Ovary (tissue), 9 donors: ENCODE measurements around the gene CACNA2D1. TPM values are rescaled to one million over a fixed set of nuclear protein-coding genes. Genes with fewer than 3 reads are reported as not detected.

ENCODE experiments used
- DNase-seq, 5 donors: peaks; one replicate each; pipeline ENCODE4 v3.0.0-alpha.2; 2019 to 2020
- H3K27ac ChIP-seq, 2 donors: fragments of 200-600 bp; one replicate each; pipeline versions ENCODE4 v1.5.1 to v1.8.0; 2019 to 2022
- H3K27me3 ChIP-seq: fragments of 200-600 bp; one replicate; pipeline ENCODE4 v1.8.0; 2022
- H3K36me3 ChIP-seq: fragments of 200-600 bp; sonication (generic); one replicate; pipeline ENCODE4 v1.5.1; 2019
- H3K4me1 ChIP-seq: one replicate; pipeline ENCODE4 v1.8.1; 2013; ENCODE audit warnings: mild to moderate bottlenecking, moderate library complexity; ENCODE audit not compliant: insufficient read depth
- H3K4me3 ChIP-seq: fragments of 200-600 bp; sonication (generic); one replicate; pipeline ENCODE4 v1.5.1; 2017
- H3K9me3 ChIP-seq, 2 donors: fragments of 200-600 bp in 1 of 2; sonication (generic) in 1 of 2; one replicate each; pipeline versions ENCODE4 v1.5.1 to v1.8.1; 2013 to 2019; ENCODE audit warnings: mild to moderate bottlenecking in 1 of 2, moderate library complexity in 1 of 2
- CTCF ChIP-seq, 3 donors: fragments of 450-650 bp in 2 of 3; fragments of 200-600 bp in 1 of 3; IDR thresholded peaks; one replicate each; pipeline versions ENCODE4 v1.5.1 to v1.8.0; 2016 to 2022; ENCODE audit warnings: antibody characterized with exemption in 3 of 3, mild to moderate bottlenecking in 1 of 3
- EP300 ChIP-seq: sonication (generic); formaldehyde crosslinking; IDR thresholded peaks from one replicate; pipeline ENCODE4 v1.6.1; 2017; ENCODE audit warnings: antibody characterized with exemption
- POLR2A ChIP-seq: fragments of 450-650 bp; IDR thresholded peaks from one replicate; pipeline ENCODE4 v1.6.1; 2017; ENCODE audit warnings: antibody characterized with exemption, mild to moderate bottlenecking, moderate library complexity
- WGBS, 3 donors: extraction: QIAGEN DNeasy Blood & Tissue Kit in 1 of 3; methylation state at CpG; one replicate each; pipeline versions ENCODE4 v1.1.5 to v1.1.7; 2013 to 2017; 5-methylcytosine and 5-hydroxymethylcytosine counted together
- intact Hi-C, 4 donors: fragments of 100-400 bp; cut with DNase I; formaldehyde crosslinking; loops; one replicate each; pipeline versions ENCODE4 v1.11.0 to v1.15.1; 2022 to 2023
- polyA plus RNA-seq, 2 donors: library from polyadenylated mRNA; stranded (reverse); fragments of 200-250 nt in 1 of 2; fragments of 350-450 nt in 1 of 2; fragmentation: Illumina TruSeq in 1 of 2; extraction: RNeasy Lipid Tissue Mini Kit (QIAGEN cat#74804) in 1 of 2; gene quantifications; one replicate each; pipeline ENCODE4 v1.2.3, GENCODE V29; 2013 to 2014
- total RNA-seq, 7 donors: library from RNA; depleted of rRNA in 2 of 7; stranded (reverse); fragments of >200 nt in 2 of 7; fragmentation: NEBNext Ultra II Directional in 3 of 7; extraction: Animal tissue kit (Norgen Biotek cat#: 25700) in 3 of 7; gene quantifications; one replicate each; pipeline versions ENCODE4 v1.1.0 to v1.2.4, GENCODE V29; 2016 to 2023
- donor health status: DM: no; HTN: no; CAD: no; lungs with moderate emphysema.
- donor health status: DM: no; HTN: no; CAD: no.
- donor health status: Bipolar disorder and iron deficiency.
- donor health status: DM: yes; HTN: yes; CAD: no.
- donor health status: DM: no; HTN: no; CAD: no.
- donor health status: DM: yes; HTN: yes; CAD: no.

CACNA2D1 gene
- total and polyA plus RNA-seq, 9 donors: 6.6 to 34.2 (median 18.8) TPM

GRCh38 chr7:82270870-82271269 lies 172.7 kb downstream of the CACNA2D1 start:
- TF ChIP-seq POLR2A (no peak), CTCF (IDR thresholded peaks at IDR 0.05) (no peak), EP300 (no peak)
- DNase-seq: no peak
- Histone ChIP-seq H3K9me3 (no peaks in the 10 kb centered on the region), H3K27me3 (no peaks in the 10 kb centered on the region), H3K36me3 (no peaks in the 10 kb centered on the region), H3K27ac (no peak overlapping the region), H3K4me3 (no peak overlapping the region), H3K4me1 (no peaks in the 10 kb centered on the region)
- intact Hi-C loops: no loop called here
- WGBS, 3 donors: 93 to 100% (median 94%) methylated on average over 1 of the region's 1 CpG

- H3K4me1 ChIP-seq: no peaks in the 10 kb centered on the region
- intact Hi-C loops: no loop called here
- no peak for TF ChIP-seq EP300
- TF ChIP-seq POLR2A: no peak
- TF ChIP-seq CTCF (IDR thresholded peaks at IDR 0.05): no peak
- no peaks in the 10 kb centered on the region for H3K27me3 ChIP-seq
- H3K4me3 ChIP-seq: no peak overlapping the region
- H3K27ac ChIP-seq: no peak overlapping the region
- WGBS, 3 donors: 42 to 61% (median 52%) methylated on average over 1 of the region's 1 CpG
- no peaks in the 10 kb centered on the region for H3K36me3 ChIP-seq
- no peaks in the 10 kb centered on the region for H3K9me3 ChIP-seq
- no peak for DNase-seq
These were observed 174.9 kb downstream of the CACNA2D1 start for GRCh38 chr7:82268632-82269031.

- H3K9me3 ChIP-seq: no peaks in the 10 kb centered on the region
- no peak overlapping the region for H3K4me3 ChIP-seq
- no peak for DNase-seq
- no peaks in the 10 kb centered on the region for H3K4me1 ChIP-seq
- no peak for TF ChIP-seq POLR2A
- TF ChIP-seq CTCF (IDR thresholded peaks at IDR 0.05): no peak
- no peak for TF ChIP-seq EP300
- no peak overlapping the region for H3K27ac ChIP-seq
- intact Hi-C loops: no loop called here
- no peaks in the 10 kb centered on the region for H3K27me3 ChIP-seq
- H3K36me3 ChIP-seq: no peaks in the 10 kb centered on the region
These were observed 177.5 kb downstream of the CACNA2D1 start for GRCh38 chr7:82266081-82266480.

- H3K27ac ChIP-seq: no peak overlapping the region
- H3K4me3 ChIP-seq: no peak overlapping the region
- intact Hi-C loops: no loop called here
- H3K9me3 ChIP-seq: no peaks in the 10 kb centered on the region
- H3K27me3 ChIP-seq: no peaks in the 10 kb centered on the region
- H3K36me3 ChIP-seq: no peaks in the 10 kb centered on the region
- WGBS, 3 donors: 89 to 91% (median 91%) methylated on average over 3 of the region's 3 CpGs
- no peaks in the 10 kb centered on the region for H3K4me1 ChIP-seq
- DNase-seq: no peak
- TF ChIP-seq POLR2A (no peak), CTCF (IDR thresholded peaks at IDR 0.05) (no peak), EP300 (no peak)
These were observed 178.7 kb downstream of the CACNA2D1 start for GRCh38 chr7:82264783-82265305.
